ENCODE data around the gene ADRA2C. TPM values are rescaled to one million over a fixed set of nuclear protein-coding genes. Genes with fewer than 3 reads are reported as not detected.

Gene ADRA2C
- total RNA-seq, 1 donor from 2014 or later = not detected

DNA sequence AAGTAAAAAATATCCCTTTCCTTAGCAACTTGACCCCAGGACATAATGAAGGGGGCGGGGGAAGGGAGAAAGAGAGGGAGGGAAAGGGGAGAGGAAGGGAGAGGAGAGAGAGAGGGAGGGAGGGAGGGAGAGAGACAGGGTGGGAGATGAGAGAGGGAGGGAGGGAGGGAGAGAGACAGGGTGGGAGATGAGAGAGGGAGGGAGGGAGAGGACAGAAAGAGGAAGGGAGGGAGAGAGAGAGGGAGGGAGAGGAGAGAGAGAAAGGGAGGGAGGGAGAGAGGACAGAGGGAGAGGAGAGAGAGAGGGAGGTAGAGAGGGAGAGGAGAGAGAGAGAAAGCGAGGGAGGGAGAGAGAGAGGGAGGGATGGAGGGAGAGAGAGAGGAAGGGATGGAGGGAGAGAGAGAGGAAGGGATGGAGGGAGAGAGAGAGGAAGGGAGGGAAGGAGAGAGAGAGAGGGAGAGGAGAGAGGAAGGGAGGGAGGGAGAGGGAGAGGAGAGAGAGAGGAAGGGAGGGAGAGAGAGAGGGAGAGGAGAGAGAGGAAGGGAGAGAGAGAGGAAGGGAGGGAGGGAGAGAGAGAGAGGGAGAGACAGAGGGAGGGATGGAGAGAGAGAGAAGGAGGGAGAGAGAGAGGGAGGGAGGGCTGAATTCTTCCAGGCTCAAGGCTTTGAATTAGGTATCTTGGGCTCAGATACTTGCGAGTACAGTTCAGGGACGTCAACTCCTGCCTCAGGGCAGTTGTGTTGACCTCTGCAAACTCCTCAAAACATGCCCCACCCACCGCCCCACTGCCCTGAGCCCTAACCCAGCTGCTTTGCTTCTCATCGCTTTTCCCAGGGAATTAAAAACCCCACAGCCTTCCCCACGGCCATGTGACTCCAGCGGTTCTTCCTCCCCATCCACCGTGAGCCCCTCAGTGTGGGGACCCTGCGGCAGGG is 40.0 kb upstream of the ADRA2C start:
- intact Hi-C loops (cut with micrococcal nuclease) = no loop called here
- DNase-seq (ENCODE audit: low spot score) = no peak
- Mint-ChIP-seq H3K36me3 (ENCODE audit: low read depth) (no peaks in the 10 kb centered on the region), H3K4me3 (no peak overlapping the region), H3K27me3 (ENCODE audit: insufficient read depth) (peaks cover 8% of the 10 kb centered on the region), H3K4me1 (ENCODE audit: low read depth) (no peaks in the 10 kb centered on the region), H3K9me3 (no peaks in the 10 kb centered on the region), H3K27ac (no peak overlapping the region)

DNA sequence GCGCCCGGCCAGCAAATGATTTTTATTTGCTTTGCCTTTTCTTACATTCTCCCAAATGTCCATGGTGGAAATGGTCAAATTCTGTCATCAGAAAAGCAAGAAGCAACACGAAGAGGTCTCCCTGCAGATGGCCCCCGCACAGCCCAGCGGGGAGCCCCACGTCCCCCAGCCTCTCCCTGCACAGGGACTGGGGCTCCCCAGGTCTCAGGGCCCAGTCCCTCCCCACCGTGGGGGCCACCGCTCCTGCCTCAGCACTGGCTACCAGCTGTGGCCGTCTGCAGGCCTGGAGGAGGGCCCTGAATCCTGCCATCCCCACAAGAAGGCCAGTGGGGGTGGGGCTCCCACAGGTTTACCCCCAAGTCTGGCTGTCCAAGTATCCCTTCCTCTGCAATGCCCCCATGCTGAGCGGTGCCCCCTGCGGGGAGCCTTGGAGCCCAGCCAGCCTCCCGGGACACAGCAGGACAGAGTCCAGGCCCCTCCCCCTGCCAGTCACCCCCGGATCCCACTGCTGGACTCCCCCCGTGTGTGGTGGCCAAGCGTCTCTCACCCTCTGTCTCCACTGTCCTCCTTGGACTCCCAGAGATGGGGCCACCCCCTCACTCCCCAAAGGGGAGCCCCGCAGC is 38.2 kb upstream of the ADRA2C start:
- no peak overlapping the region for H3K27ac Mint-ChIP-seq
- H3K27me3 Mint-ChIP-seq (ENCODE audit: insufficient read depth) = peaks cover 8% of the 10 kb centered on the region
- no peak overlapping the region for H3K4me3 Mint-ChIP-seq
- H3K4me1 Mint-ChIP-seq (ENCODE audit: low read depth) = no peaks in the 10 kb centered on the region
- intact Hi-C loops (cut with micrococcal nuclease) = no loop called here
- H3K9me3 Mint-ChIP-seq = no peaks in the 10 kb centered on the region
- no peak for DNase-seq (ENCODE audit: low spot score)
- H3K36me3 Mint-ChIP-seq (ENCODE audit: low read depth) = no peaks in the 10 kb centered on the region

DNA sequence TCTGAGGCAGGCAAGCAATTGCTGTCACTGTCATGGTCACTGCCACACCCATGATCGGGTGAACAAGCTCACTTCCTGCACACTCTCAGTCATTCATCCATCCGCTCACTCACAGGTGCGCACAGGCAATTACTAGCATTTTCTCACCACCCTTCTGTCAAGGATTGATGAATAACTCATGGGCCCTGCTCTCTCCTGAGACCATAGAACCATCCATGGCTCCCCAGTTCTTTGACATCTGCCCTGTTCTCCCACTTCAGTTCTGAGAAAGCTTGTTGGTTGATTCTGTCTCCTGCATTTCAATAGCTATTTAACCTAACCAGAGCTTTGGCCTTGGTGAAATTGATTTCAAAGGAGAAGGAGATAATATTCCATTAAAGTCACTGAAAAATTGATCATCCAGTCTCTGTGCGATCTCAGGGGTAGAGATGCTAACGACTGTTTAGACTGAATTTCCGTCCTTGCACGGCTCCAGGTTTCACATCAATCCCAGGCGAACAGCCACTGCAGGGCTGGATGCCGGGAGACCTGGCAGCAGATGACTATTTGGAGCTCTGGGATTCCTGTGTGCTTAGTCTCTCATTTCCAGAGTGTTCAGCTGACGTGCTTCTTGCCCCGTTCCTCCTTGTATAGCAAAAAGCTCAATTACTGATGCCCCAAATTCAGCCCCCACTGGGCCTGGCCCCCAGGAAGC is 36.9 kb upstream of the ADRA2C start:
- no peaks in the 10 kb centered on the region for H3K36me3 Mint-ChIP-seq (ENCODE audit: low read depth)
- H3K4me3 Mint-ChIP-seq = no peak overlapping the region

DNA sequence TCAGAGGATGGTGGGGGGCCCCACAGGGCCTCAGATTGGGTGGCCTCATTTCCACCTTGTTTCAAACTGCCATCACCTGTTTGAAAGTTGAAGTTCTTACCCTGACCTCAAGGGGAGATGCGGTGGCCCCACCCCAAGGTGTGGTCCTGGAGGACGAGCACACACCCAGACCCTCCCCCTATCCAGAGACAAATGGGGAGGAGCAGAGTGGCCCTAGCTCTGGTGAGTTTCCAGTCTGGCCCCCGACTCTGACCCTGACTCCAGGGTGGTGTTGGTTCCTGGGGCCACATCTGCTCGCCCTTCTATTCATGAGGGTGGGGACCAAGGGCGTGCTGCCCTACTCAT is 36.3 kb upstream of the ADRA2C start:
- Mint-ChIP-seq H3K4me3 (no peak overlapping the region), H3K4me1 (ENCODE audit: low read depth) (no peaks in the 10 kb centered on the region), H3K36me3 (ENCODE audit: low read depth) (no peaks in the 10 kb centered on the region), H3K27ac (no peak overlapping the region), H3K9me3 (no peaks in the 10 kb centered on the region), H3K27me3 (ENCODE audit: insufficient read depth) (no peaks in the 10 kb centered on the region)
- no peak for DNase-seq (ENCODE audit: low spot score)
- intact Hi-C loops (cut with micrococcal nuclease) = no loop called here

More for the DNA sequence above, 36.9 kb upstream of the ADRA2C start:
- Mint-ChIP-seq H3K27me3 (ENCODE audit: insufficient read depth) (peaks cover 5% of the 10 kb centered on the region), H3K4me1 (ENCODE audit: low read depth) (no peaks in the 10 kb centered on the region), H3K27ac (no peak overlapping the region), H3K9me3 (no peaks in the 10 kb centered on the region)
- intact Hi-C loops (cut with micrococcal nuclease) = no loop called here
- DNase-seq (ENCODE audit: low spot score) = no peak

DNA sequence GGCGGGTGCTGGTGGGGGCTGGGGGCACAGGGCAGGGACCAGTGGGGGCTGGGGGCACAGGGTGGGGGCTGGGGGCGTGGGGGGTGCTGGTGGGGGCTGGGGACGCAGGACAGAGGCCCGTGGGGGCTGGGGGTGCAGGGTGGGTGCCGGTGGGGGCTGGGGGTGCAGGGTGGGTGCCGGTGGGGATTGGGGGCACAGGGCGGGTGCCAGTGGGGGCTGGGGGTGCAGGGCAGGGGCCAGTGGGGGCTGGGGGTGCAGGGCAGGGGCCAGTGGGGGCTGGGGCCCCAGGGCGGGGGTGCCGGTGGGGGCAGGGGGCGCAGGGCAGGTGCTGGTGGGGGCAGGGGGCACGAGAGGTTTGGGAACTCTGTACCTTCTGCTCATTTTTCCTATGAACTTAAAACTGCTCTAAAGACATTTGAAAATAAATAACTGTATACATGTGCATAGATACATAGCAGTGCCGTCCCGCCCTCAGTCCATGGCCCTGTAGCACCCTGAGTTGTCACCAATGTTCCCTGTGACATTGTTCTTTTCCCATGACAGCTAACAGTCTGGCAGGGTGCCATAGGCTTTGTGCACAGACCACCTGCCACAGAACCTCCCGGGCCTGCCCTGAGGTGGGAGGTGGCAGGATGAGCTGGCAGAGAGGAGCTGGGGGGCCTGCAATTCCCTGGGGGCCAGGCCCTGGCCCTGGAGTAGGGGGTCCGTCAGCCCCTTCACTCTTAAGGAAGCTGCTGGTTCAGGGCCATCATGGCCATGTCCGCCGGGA is 35.6 kb upstream of the ADRA2C start:
- no peaks in the 10 kb centered on the region for H3K27me3 Mint-ChIP-seq (ENCODE audit: insufficient read depth)
- no peak for DNase-seq (ENCODE audit: low spot score)
- intact Hi-C loops (cut with micrococcal nuclease) = no loop called here
- no peaks in the 10 kb centered on the region for H3K36me3 Mint-ChIP-seq (ENCODE audit: low read depth)
- no peak overlapping the region for H3K27ac Mint-ChIP-seq
- H3K4me3 Mint-ChIP-seq = no peak overlapping the region
- no peaks in the 10 kb centered on the region for H3K9me3 Mint-ChIP-seq
- H3K4me1 Mint-ChIP-seq (ENCODE audit: low read depth) = no peaks in the 10 kb centered on the region

DNA sequence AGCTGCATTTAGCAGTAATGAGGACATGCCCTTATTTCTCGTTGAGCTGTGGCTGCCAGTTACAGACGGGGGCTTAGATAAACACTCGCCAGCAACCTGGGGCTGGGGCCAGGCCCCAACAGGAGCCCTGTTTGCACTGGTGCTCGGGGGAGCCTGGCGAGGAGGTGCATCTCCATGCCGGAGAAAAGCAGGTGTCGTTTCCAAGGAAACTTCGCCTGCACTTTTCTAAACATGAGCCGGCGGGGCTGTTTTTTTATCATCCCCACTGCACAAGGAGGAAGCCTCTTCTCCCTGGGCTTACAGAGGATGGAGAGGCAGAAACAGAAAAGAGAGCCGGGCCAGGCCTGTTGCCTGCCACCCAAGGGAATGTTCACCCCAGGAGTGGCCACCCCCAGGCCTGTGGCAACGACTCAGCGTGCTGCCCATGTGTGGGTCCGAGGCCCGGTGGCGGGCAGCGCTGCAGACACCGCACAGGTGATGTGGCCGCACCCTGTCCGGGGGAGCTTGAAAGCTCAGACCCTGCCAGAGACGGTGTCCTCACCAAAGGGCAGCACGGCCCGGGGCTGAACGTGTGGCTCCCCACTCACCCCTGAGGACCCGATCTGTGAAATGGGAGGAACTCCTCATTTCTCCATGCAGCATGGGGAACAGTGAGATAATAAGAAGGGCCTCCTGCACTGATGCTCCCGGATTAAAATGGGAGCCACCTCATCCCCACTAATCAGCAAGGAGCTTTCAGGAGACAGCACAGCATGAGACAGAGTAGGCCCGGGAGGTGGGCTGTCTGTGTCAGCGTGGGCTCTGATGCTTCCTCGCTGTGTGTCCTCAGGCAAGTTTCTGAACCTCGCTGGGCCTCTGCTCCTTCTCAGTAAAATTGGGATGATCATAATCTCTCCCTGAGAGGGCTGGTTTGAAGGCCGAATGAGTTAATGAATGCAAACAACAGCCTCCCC is 33.8 kb upstream of the ADRA2C start:
- Mint-ChIP-seq H3K36me3 (ENCODE audit: low read depth) (no peaks in the 10 kb centered on the region), H3K27me3 (ENCODE audit: insufficient read depth) (no peaks in the 10 kb centered on the region), H3K4me1 (ENCODE audit: low read depth) (no peaks in the 10 kb centered on the region), H3K9me3 (no peaks in the 10 kb centered on the region), H3K4me3 (no peak overlapping the region), H3K27ac (no peak overlapping the region)
- intact Hi-C loops (cut with micrococcal nuclease) = no loop called here
- DNase-seq (ENCODE audit: low spot score) = no peak

DNA sequence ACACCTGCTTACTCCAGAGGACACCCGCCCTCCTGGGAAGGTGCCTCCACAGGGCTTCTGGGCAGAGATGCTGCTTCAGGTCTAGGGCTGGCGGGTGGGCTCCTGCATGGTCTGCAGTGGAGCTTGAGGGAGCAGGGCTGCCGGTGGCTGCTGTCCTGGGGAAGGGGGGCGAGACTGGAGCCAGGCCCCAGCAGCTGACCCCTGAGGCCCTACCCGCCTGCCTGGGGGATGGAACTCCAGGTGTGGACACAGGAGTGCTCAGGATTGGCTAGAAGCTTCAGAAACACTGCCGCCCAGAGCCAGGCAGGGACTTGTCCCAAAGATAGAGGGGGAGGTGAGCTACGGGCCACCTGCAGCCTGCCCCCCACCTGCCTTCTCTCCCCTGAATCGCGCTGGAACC is 33.0 kb upstream of the ADRA2C start:
- intact Hi-C loops (cut with micrococcal nuclease) = no loop called here
- Mint-ChIP-seq H3K4me3 (no peak overlapping the region), H3K9me3 (no peaks in the 10 kb centered on the region), H3K27me3 (ENCODE audit: insufficient read depth) (no peaks in the 10 kb centered on the region), H3K4me1 (ENCODE audit: low read depth) (no peaks in the 10 kb centered on the region), H3K27ac (no peak overlapping the region), H3K36me3 (ENCODE audit: low read depth) (no peaks in the 10 kb centered on the region)
- no peak for DNase-seq (ENCODE audit: low spot score)

DNA sequence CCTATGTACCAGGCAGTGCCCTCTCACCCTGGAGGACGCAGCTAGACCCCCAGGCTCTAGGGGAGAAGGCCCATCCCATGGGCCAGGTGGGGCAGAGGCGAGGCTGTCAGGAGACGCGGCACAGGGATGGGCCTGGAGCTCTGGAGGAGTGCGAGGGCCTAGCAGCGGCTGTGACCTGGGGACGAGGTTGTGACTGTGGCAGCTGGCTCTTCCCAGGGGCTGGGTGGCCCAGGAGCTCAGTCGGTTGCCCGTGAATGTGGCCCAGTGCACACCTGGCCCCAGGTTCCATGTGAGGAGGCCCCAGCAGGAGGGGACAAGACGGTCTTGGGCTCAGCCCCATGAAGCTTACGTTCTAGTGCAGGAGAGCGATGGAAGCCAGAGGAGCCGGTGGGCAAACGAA is 31.0 kb upstream of the ADRA2C start:
- intact Hi-C loops (cut with micrococcal nuclease) = no loop called here
- H3K9me3 Mint-ChIP-seq = no peaks in the 10 kb centered on the region
- H3K4me3 Mint-ChIP-seq = no peak overlapping the region
- H3K27me3 Mint-ChIP-seq (ENCODE audit: insufficient read depth) = no peaks in the 10 kb centered on the region
- no peaks in the 10 kb centered on the region for H3K36me3 Mint-ChIP-seq (ENCODE audit: low read depth)
- no peak overlapping the region for H3K27ac Mint-ChIP-seq
- no peaks in the 10 kb centered on the region for H3K4me1 Mint-ChIP-seq (ENCODE audit: low read depth)
- DNase-seq (ENCODE audit: low spot score) = no peak

DNA sequence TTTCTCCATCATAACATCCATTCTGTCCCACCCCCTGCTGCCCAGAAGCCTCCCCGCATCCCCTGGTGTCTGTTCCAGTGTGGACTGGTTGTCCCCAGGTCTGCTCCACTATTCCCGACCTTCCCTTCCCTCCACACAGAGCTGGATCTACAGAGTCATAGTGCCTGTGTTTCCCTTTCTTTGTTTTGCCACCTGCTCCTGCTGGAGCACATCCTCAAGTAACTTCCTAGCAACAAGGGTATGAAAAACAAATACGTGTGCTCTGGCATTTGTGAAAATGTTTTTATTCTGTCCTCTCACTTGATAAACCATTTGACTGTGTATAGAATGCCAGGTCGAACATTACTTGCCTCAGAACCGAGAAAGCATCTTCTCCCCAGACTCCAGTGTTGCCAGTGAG is 29.9 kb upstream of the ADRA2C start:
- Mint-ChIP-seq H3K36me3 (ENCODE audit: low read depth) (no peaks in the 10 kb centered on the region), H3K4me1 (ENCODE audit: low read depth) (no peaks in the 10 kb centered on the region), H3K27me3 (ENCODE audit: insufficient read depth) (no peaks in the 10 kb centered on the region), H3K27ac (no peak overlapping the region), H3K9me3 (no peaks in the 10 kb centered on the region), H3K4me3 (no peak overlapping the region)
- intact Hi-C loops (cut with micrococcal nuclease) = no loop called here
- DNase-seq (ENCODE audit: low spot score) = no peak

DNA sequence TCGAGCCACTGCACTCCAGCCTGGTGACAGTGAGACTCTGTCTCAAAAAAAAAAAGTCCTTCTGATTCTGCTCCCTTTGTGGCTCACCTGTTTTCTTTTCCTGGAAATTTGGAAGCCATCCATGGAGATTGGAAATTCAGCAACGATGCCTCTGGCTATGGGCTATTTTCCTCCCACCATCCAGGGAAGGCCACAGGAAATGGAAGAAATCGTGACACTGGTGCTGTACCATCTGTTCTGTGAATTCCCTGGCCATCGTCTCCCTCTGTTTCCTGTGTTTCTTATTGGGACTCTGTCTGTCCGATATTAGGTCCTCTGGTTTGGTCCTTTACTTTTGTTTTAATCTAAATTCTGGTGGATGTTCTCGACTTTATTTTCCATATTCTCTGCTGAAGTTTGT is 29.4 kb upstream of the ADRA2C start:
- no peak overlapping the region for H3K27ac Mint-ChIP-seq
- H3K9me3 Mint-ChIP-seq = no peaks in the 10 kb centered on the region
- H3K27me3 Mint-ChIP-seq (ENCODE audit: insufficient read depth) = no peaks in the 10 kb centered on the region
- no peaks in the 10 kb centered on the region for H3K4me1 Mint-ChIP-seq (ENCODE audit: low read depth)
- H3K36me3 Mint-ChIP-seq (ENCODE audit: low read depth) = no peaks in the 10 kb centered on the region
- no peak for DNase-seq (ENCODE audit: low spot score)
- intact Hi-C loops (cut with micrococcal nuclease) = no loop called here
- no peak overlapping the region for H3K4me3 Mint-ChIP-seq

DNA sequence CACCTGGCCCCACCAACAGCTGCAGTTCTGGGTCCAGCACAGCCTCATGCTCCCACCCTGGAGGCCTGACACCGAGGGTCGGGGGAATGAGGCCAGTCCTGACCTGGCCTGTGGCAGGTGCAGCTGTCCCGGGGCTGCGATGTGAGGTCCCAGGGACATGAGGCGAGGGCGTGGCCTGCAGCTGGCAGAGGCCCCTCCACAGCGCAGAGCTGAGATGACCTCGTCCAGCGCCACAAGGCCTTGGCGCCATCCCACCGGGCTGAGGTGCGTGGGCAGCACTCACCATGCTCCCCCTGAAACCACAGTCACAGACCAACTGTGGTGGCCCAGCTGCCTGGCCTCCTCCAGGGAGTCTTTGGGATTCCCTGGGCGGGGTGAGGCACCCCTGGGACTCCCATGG is 26.6 kb upstream of the ADRA2C start:
- no peak overlapping the region for H3K4me3 Mint-ChIP-seq
- intact Hi-C loops (cut with micrococcal nuclease) = no loop called here
- H3K27me3 Mint-ChIP-seq (ENCODE audit: insufficient read depth) = peaks cover 1% of the 10 kb centered on the region
- no peaks in the 10 kb centered on the region for H3K36me3 Mint-ChIP-seq (ENCODE audit: low read depth)
- no peaks in the 10 kb centered on the region for H3K9me3 Mint-ChIP-seq
- no peaks in the 10 kb centered on the region for H3K4me1 Mint-ChIP-seq (ENCODE audit: low read depth)
- DNase-seq (ENCODE audit: low spot score) = no peak
- H3K27ac Mint-ChIP-seq = no peak overlapping the region

DNA sequence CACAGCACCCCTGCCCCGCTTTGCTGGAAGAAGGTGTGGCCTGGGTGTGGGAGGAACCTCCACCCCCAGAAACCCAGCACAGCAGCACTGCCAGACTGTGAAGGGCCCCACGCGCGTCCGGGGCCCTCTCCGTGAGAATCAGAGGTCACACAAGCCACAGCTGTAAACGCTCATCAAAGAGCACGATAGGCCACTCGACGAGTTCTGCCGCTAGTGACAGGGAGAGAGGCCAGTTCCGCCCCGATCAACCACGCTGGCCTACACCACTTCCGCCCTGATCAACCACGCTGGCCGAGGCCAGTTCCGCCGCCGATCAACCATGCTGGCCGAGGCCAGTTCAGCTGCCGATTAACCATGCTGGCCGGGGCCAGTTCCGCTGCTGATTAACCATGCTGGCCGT is 25.9 kb upstream of the ADRA2C start:
- Mint-ChIP-seq H3K4me3 (no peak overlapping the region), H3K36me3 (ENCODE audit: low read depth) (no peaks in the 10 kb centered on the region), H3K4me1 (ENCODE audit: low read depth) (no peaks in the 10 kb centered on the region), H3K9me3 (no peaks in the 10 kb centered on the region), H3K27me3 (ENCODE audit: insufficient read depth) (peaks cover 7% of the 10 kb centered on the region), H3K27ac (no peak overlapping the region)
- no peak for DNase-seq (ENCODE audit: low spot score)
- intact Hi-C loops (cut with micrococcal nuclease) = no loop called here

Measured in activated T-helper 1 cell treated with anti-CD3 and anti-CD28 coated beads, Interleukin-12 subunit alpha, Interleukin-12 subunit beta, Interleukin-2, Interleukin-4 antibody, amounts not matched to agents 30 ng/mL and 10 ng/mL and 1 ng/mL, durations not matched to agents 14 hours and 24 hours and 36 hours (primary cell).